ENCODE results near the gene PDLIM4.

DNA sequence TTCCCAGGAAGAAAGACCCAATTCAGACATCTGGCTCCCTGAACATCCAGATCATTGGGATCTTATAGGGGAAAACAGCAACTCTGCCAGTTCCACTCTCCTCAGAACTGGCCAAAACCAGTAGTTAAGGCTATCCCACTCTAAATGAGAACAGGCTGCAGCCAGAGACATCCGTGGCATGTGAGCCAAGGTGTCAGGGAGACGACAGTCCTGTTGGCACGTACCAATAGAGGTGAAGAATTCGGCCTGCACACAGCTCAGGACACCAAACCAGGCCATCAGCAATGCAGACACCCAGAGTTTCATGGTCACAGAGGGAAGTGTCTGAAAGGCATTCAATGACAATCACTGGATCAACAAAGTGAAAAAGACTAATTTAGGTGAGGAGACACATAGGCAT is 39.2 kb upstream of the PDLIM4 start:
- TF ChIP-seq CTCF (IDR thresholded peaks at IDR 0.05) (no peak), ZFX (IDR thresholded peaks at IDR 0.05; ENCODE audit: borderline replicate concordance) (no peak)

Data from 22Rv1 (cell line).